ENCODE data around the gene FERD3L. TPM values are rescaled to one million over a fixed set of nuclear protein-coding genes. Genes with fewer than 3 reads are reported as not detected.

FERD3L gene
- total RNA-seq, 1 donor: not detected

DNA sequence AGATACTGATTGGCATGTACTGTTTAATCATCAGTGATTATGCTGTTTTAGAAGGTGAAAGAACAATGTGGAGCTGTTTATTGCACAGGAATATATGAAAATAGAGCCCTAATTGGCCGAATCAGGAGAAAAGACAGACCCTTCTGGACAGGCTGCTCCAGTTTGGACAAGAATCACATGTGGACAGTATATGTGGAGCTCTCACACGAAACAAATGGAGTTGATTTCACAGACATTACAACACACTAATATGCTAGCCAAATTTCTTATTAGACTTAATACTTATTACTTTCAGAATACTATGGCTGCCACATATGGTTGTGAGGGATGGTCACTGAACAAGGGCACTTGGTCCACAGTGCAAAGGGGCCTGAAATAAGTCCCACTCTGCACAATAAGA is 43.3 kb downstream of the FERD3L start:
- DNase-seq (ENCODE audit: low read depth in 2 of 3, low spot score in 2 of 3): no peak

DNA sequence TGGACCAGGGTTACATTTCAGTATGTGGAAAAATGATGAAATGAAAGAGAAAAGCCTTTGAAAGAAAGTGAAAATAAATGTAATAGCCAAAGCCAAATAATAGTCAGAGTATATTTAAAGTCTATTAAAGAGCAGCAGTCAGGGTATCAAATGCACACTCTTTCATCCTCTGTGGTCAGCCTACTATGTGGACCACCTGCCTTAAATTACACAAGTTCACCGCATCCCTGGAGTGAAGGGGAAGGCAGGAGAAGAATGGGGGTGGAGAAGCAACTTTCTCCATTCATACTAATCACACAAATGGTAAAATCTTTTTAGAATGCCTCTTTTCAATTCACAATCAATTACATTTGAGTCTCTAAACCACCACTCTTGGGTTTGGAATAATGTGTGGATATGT is 43.7 kb downstream of the FERD3L start:
- DNase-seq (ENCODE audit: low read depth in 2 of 3, low spot score in 2 of 3): no peak

DNA sequence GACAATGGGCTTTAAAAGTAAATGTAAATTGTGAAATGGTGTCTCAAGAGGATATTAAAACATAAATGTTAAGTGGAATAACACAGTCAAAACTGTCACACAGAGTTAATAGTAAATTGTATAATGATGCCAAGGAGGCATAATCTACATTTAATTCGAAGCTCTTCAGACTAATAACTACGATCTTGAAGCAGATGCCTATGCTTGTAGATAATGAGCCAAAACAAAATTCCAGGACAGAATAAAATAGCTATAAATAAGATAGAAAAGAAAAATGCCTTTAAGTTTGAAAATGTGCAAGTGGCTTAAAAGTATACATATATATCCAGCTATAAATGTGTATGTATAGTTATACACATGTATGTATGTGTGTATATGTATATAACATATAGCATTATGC is 45.3 kb downstream of the FERD3L start:
- no peak for DNase-seq (ENCODE audit: low read depth in 2 of 3, low spot score in 2 of 3)

DNA sequence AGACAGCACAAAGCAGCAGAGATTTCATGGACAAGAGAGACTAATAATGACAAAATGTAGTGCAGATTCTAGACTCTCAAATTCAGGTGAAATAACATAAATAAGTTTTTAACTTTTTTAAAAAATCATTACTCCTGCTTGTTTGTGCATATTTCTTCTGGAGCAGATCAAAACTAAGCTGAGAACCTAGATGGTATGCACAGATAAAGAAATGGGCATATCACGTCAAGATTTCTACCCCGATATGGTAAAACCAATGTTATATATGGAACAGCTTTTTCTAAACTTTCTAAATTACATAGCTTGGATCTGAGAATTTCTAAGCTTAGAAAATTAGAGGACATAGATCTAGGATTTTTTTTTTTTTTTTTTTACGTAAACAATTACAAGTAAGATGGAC is 46.0 kb downstream of the FERD3L start:
- no peak for DNase-seq (ENCODE audit: low read depth in 2 of 3, low spot score in 2 of 3)

DNA sequence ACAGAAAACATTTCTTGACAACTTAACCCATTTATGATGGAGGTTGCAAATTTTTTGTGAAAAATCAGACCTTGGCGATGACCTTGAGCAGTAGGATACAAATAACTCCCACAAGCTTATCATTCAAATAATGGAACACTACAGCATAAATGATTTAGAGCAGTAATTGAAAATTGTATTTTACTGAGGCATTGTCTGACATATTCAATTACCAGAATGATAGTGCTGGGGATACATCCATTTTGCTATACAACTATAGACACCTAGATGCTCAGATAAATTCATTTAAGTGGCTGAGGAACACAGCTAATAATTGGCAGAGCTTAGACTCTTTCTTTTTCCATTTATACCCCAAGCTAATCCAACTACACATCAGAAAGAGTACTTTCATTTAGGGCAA is 46.7 kb downstream of the FERD3L start:
- no peak for DNase-seq (ENCODE audit: low read depth in 2 of 3, low spot score in 2 of 3)

DNA sequence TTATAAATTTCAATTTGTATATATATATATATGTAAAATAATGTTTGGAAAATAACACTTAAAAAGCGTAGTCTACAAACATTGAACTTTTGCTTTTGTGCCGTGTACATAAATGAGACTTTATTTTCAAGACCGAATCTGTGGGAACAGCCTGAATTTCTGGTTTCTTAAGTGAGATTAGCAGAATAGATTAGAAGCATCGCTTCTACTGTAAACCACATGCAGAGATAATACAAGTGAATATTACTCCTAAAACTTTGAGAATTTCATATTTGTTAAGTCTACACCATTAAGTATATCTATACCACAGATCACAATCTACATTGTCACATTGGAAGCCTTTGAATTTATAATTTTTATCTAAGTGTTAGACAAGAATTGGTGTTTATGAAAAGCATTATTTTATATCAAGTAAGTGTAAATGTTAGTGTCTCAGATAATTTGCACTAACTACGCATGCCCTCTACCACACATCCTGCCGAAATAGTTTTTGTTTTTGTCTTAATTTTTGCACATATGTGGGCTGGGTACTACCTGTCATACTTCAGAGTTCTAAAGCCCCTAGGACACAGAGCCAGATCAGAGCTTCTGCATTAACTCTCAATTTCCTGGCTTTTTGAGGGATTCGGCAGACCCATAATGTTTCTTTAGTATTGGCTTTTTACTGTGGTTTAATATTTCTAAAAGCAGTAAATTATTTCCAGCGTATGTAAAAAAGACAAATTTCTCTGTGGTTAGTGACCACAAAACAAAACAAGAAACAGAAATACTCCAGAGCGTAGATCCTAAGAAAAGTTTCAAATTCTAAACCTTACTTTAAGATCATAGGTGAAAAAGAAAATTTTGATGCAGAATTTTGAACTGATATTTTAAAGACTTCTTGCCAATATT is 47.8 kb downstream of the FERD3L start:
- DNase-seq (ENCODE audit: low read depth in 2 of 3, low spot score in 2 of 3): no peak

DNA sequence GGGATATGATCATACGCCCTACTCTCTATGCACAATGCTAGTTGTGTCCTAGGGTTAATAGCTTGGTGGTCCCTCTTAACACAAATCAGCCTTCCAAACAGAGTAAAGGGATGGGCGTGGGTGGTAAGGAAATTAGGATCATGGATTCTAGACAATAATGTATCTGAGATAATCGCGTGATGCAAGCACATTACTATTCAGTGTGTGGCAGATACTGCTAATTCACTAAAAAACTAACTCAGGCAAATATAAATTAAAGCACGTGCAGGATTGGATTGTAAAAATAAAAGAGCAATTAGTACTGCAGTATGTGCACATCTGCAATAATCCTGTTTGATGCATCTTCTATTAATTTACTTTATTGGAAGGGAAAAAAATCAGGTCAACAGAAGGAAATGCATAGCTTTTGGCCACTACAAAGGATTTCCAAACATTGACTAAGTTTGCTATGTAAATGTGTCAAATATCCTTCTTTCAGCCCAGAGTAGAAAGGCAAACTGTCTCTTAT is 49.8 kb downstream of the FERD3L start:
- no peak for DNase-seq (ENCODE audit: low read depth in 2 of 3, low spot score in 2 of 3)

Other genes with a start within 250 kb of the FERD3L start
- 0.27 TPM for gene TWIST1, start 27.8 kb downstream of the FERD3L start, total RNA-seq